ENCODE measurements around the gene ME1.

ME1 gene

DNA sequence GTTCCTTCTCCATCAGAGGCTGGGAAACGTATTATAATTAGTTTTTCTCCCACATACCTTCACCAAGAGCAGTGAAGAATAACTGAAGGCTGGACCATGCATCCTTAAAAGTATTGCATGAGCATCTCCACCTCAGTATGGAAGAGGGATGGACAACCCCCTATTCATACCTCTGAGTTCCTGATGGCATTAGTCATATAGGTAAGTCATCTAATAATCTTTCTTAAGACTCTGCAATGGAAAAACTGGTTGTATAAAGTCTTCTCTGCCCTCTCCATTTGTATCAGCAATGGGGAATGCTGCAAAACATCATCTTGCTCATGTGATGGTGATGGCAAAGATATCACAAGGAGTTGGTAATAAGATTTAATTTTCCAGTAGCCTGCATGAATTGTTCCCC is 262.3 kb downstream of the ME1 start:
- DNase-seq (ENCODE audit: low read depth) = no peak
- TF ChIP-seq, protein P1, sequence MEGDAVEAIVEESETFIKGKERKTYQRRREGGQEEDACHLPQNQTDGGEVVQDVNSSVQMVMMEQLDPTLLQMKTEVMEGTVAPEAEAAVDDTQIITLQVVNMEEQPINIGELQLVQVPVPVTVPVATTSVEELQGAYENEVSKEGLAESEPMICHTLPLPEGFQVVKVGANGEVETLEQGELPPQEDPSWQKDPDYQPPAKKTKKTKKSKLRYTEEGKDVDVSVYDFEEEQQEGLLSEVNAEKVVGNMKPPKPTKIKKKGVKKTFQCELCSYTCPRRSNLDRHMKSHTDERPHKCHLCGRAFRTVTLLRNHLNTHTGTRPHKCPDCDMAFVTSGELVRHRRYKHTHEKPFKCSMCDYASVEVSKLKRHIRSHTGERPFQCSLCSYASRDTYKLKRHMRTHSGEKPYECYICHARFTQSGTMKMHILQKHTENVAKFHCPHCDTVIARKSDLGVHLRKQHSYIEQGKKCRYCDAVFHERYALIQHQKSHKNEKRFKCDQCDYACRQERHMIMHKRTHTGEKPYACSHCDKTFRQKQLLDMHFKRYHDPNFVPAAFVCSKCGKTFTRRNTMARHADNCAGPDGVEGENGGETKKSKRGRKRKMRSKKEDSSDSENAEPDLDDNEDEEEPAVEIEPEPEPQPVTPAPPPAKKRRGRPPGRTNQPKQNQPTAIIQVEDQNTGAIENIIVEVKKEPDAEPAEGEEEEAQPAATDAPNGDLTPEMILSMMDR (IDR thresholded peaks at IDR 0.05; ENCODE audit: low read depth, low read length, missing control alignments) = no peak
- no peak overlapping the region for H3K4me3 ChIP-seq (ENCODE audit: low read depth, low read length)
- in situ Hi-C loops (cut with HindIII; ENCODE audit: low sequenced_read_pairs) = loop anchor here (5.0 kb wide), 1 partner anchor 36 kb away; no protein-coding TSS in a partner anchor

DNA sequence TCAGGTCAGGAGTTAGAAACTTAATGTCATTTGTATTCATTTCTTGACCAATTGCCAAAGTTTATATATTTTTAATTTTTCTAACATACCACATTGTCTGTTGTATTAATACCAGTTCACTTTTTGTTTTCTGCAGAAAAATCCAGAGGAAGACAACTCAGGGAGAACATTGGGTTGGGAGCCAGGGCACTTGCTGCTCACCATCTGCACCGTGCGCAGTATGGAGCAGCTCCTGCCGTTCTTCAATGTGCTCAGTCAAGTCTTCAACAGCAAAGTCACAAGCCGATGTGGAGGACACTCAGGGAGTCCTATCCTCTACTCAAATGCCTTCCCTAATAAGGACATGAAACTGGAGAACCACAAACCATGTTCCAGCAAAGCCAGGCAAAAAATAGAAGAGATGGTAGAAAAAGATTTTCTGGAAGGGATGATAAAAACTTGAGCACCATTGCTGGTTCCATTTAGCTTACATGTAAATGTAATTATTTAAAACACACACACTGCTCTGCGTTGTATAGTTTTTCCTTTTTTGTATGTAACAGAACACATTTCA is 263.0 kb downstream of the ME1 start:
- no peak for DNase-seq (ENCODE audit: low read depth)
- H3K4me3 ChIP-seq (ENCODE audit: low read depth, low read length) = no peak overlapping the region
- in situ Hi-C loops (cut with HindIII; ENCODE audit: low sequenced_read_pairs) = loop anchor here (5.0 kb wide), 1 partner anchor 36 kb away; no protein-coding TSS in a partner anchor
- TF ChIP-seq, protein P1 (IDR thresholded peaks at IDR 0.05; ENCODE audit: low read depth, low read length, missing control alignments) = no peak
